Choroid plexus epithelial cell (primary cell): ENCODE results near the gene GRK3.
"Not testable (repeated sequence)": the region's sequence is repeated elsewhere in the genome, so short reads cannot be mapped to it uniquely, and the experiment has no call there.

ENCODE experiments used
- DNase-seq: peaks from one replicate; pipeline ENCODE4 v3.0.0-alpha.2; 2010; ENCODE audit warnings: low read depth
- H3K4me3 ChIP-seq: 2 replicates; pipeline ENCODE4 v1.5.1; 2011; ENCODE audit warnings: low read depth, mild to moderate bottlenecking, control low read depth, low read length, moderate library complexity
- TF ChIP-seq, protein P1 (sequence below): conservative IDR thresholded peaks from 2 replicates; pipeline ENCODE4 v1.5.1; 2011; ENCODE audit warnings: low read depth, mild to moderate bottlenecking, control low read depth, inconsistent platforms, low read length, moderate library complexity

GRK3 gene

DNA sequence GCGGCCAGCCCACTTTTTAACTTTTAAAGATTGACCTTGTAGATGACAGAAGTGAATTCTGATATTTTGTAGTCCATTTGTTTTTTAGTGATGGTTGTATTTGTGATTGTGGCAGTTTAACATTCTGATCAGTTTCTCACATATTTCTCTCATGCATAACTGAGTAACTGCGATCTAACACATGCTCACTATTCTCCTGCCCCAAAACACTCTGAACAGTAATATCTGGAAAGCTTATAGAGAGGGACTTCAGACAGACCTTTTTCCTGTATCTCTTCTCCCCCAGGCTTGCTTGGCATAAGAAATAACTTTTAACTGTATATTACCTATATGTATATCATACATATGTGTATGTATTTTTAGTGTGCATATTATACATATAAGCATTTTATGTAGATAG lies 140.2 kb downstream of the GRK3 start:
- no peak overlapping the region for H3K4me3 ChIP-seq
- no peak for DNase-seq

DNA sequence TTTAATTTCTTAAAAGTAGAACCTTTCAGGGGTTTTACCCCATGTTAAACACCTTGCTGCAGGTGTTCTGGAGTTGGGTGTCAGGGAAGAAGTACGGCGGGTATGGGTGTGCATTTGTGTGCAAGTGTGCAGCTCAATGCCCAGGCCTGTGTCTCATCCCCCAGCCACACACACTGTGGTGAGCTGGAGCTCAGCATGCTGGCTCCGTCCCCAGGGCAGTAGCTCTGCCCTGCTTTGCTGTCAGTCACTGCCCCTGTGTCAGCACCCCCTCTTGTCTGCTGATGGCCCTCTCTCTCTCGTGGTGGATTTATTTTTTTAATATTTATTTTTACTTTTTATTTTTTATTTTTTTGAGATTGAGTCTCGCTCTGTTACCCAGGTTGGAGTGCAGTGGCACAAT lies 141.7 kb downstream of the GRK3 start:
- no peak overlapping the region for H3K4me3 ChIP-seq
- TF ChIP-seq, protein P1, sequence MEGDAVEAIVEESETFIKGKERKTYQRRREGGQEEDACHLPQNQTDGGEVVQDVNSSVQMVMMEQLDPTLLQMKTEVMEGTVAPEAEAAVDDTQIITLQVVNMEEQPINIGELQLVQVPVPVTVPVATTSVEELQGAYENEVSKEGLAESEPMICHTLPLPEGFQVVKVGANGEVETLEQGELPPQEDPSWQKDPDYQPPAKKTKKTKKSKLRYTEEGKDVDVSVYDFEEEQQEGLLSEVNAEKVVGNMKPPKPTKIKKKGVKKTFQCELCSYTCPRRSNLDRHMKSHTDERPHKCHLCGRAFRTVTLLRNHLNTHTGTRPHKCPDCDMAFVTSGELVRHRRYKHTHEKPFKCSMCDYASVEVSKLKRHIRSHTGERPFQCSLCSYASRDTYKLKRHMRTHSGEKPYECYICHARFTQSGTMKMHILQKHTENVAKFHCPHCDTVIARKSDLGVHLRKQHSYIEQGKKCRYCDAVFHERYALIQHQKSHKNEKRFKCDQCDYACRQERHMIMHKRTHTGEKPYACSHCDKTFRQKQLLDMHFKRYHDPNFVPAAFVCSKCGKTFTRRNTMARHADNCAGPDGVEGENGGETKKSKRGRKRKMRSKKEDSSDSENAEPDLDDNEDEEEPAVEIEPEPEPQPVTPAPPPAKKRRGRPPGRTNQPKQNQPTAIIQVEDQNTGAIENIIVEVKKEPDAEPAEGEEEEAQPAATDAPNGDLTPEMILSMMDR: no peak
- DNase-seq: no peak

More for the DNA sequence above, 140.2 kb downstream of the GRK3 start:
- TF ChIP-seq, protein P1: no peak

DNA sequence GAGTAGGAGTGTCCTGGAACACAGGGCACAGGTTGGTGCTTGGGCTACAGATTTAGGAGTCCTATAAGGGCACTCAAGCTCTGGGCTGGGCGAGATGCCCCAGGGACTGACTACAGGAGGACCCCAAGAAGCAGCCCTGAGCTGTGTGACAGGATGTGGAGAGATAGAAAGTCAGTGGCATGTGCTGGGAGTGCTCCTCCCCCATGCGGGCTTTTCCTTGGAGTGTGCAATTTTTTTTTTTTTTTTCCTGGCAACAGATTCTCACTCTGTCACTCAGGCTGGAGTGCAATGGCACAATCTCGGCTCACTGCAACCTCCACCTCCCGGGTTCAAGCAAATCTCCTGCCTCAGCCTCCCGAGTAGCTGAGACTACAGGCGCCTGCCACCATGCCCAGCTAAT lies 144.0 kb downstream of the GRK3 start:
- DNase-seq, H3K4me3 ChIP-seq: not testable (repeated sequence)

DNA sequence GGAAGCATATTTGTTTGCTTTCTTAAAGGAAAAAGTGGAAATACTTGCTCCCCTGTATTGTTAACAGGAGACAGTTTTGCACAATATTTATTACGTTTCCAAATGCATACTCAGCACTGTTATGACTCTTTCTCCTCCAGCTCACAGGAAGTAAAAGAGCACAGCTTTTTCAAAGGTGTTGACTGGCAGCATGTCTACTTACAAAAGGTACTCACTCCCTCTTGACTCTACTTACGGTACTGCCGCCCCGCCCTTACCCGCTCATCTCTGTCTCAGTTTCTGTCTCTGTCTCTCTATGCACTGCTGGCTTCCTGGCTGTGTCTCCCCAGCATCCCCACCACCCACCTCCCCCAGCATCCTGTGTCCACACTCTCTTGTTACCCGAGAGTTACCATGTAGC lies 145.3 kb downstream of the GRK3 start:
- TF ChIP-seq, protein P1: no peak
- no peak for DNase-seq
- no peak overlapping the region for H3K4me3 ChIP-seq

DNA sequence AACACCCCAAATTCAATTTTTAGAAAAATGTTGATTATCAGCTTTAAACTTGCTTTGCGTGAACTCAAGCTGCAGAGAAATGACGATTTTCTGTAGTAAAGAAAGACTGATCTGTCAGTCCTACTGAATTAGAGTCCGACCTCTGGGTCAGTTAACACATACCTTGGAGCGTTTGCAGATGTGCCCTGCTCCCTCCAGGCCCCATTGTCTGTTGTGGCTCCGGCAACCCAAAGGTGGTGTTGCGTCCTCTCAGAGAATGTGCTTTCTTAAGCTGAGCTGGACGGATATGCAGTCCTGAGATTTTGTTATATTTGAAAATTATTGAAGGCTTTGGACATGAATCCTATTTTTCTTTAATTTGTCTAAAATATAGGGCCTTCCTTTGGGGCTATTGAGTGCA lies 146.0 kb downstream of the GRK3 start:
- TF ChIP-seq, protein P1: no peak
- no peak for DNase-seq
- H3K4me3 ChIP-seq: no peak overlapping the region

DNA sequence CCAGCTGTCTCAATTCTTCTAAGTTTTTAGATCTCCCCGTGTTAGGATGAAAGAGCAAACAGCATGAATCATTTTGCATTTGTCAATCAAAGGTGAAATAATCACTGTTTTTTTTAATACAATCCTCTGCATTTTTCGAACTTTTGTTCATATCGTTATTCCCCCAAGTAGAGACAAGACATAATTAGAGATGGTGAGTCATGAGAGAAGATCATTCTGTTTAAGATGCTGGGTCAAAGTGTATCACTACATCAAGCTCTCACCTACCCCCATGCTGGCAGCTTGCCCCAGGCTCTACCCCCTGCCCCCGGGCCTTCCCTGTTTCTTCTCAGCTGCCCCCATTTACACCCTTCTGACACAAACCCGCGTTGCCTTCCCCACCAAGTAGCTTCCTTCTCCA lies 147.0 kb downstream of the GRK3 start:
- no peak for DNase-seq
- TF ChIP-seq, protein P1: no peak
- H3K4me3 ChIP-seq: no peak overlapping the region

DNA sequence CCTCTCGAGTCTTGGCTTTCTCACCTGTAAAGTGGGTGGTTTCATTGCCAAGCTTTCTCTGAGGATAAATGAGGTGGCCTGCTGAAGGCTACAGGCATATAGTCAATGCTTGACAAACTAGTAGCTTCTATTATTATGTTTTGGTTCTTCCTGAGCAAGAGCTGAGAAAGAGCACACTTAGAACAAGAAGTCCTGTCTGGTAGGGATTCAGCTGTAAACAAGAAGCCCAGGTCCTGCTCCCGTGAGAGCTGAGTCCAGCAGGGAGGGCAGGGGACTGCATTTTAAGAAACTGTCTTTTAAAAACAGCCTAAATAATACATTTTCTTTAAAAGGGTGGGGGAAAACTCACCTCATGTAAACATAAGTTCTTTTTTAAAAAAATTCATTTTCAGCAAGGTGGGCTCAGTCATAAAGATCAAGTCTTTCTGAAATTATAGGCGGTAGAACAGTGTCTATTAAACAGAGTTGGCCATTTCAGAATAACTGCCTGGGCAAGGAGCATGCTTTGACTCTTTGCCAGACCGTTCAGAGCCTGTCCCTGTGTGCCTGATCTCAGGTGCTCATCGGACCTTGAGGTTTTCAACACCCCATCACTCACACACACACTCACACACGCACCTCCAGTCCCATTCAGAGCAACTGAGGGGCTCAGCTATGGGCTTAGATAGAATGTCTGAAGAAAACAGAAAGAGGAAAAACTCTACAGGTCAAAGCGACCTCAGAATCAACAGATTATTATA lies 148.4 kb downstream of the GRK3 start:
- TF ChIP-seq, protein P1: no peak
- DNase-seq: no peak
- no peak overlapping the region for H3K4me3 ChIP-seq
